GM18507 (cell line): ENCODE results near the gene ZBTB47.

ENCODE experiments used
- DNase-seq: peaks from one replicate; pipeline ENCODE4 v3.0.0; 2011; ENCODE audit warnings: low read depth; ENCODE audit not compliant: insufficient read length; ENCODE audit errors: extremely low spot score
- FAIRE-seq: peaks from 2 replicates; lab custom pipeline; 2011; peaks lifted over from hg19 to GRCh38; lab: Jason Lieb, UNC

Gene ZBTB47

GRCh38 chr3:42693530-42693930, 40.0 kb downstream of the ZBTB47 start:
- no peak for DNase-seq
- no peak for FAIRE-seq

- FAIRE-seq: no peak
- DNase-seq: no peak
Measured at GRCh38 chr3:42694366-42694765, 40.9 kb downstream of the ZBTB47 start.

- no peak for DNase-seq
- no peak for FAIRE-seq
Measured at GRCh38 chr3:42696356-42697288, 43.1 kb downstream of the ZBTB47 start.

GRCh38 chr3:42697289-42698051, 44.0 kb downstream of the ZBTB47 start:
- DNase-seq (no peak), FAIRE-seq (no peak)

GRCh38 chr3:42698216-42698910, 44.9 kb downstream of the ZBTB47 start:
- FAIRE-seq (no peak), DNase-seq (no peak)

- FAIRE-seq (no peak), DNase-seq (no peak)
Measured at GRCh38 chr3:42698911-42699230, 45.4 kb downstream of the ZBTB47 start.

- DNase-seq (no peak), FAIRE-seq (no peak)
Measured at GRCh38 chr3:42699511-42699971, 46.0 kb downstream of the ZBTB47 start.

- DNase-seq: no peak
- FAIRE-seq: no peak
Measured at GRCh38 chr3:42700366-42701288, 47.1 kb downstream of the ZBTB47 start.

- peak; percentile 36 for DNase-seq
- FAIRE-seq: no peak
Measured at GRCh38 chr3:42701371-42702065, 48.0 kb downstream of the ZBTB47 start.

GRCh38 chr3:42702066-42702951, 48.8 kb downstream of the ZBTB47 start, which contains the start of gene HHATL:
HHATL (minus strand) TSS chr3:42702798; CDS start chr3:42700826, 1,972 bp downstream.
- no peak for DNase-seq
- no peak for FAIRE-seq

- DNase-seq (no peak), FAIRE-seq (no peak)
Measured at GRCh38 chr3:42702982-42703694, 49.6 kb downstream of the ZBTB47 start.

- DNase-seq: no peak
- FAIRE-seq: no peak
Measured at GRCh38 chr3:42703695-42704025, 50.2 kb downstream of the ZBTB47 start.

- no peak for FAIRE-seq
Measured at GRCh38 chr3:42704136-42704841, 50.8 kb downstream of the ZBTB47 start.

GRCh38 chr3:42705058-42705767, 51.7 kb downstream of the ZBTB47 start:
- FAIRE-seq (no peak), DNase-seq (no peak)

More at GRCh38 chr3:42704136-42704841, 50.8 kb downstream of the ZBTB47 start:
- DNase-seq: no peak

GRCh38 chr3:42705962-42706585, 52.6 kb downstream of the ZBTB47 start:
- FAIRE-seq: no peak
- DNase-seq: no peak
